ENCODE measurements around the gene SMIM28. TPM values are rescaled to one million over a fixed set of nuclear protein-coding genes. Genes with fewer than 3 reads are reported as not detected.

Gene SMIM28
- total RNA-seq, 2 donors from 2014 or later, result not detected

- Histone ChIP-seq H3K27ac (no peak overlapping the region), H3K4me1 (no peaks in the 10 kb centered on the region), H3K36me3 (peaks cover 32% of the 10 kb centered on the region), H3K9me3 (no peaks in the 10 kb centered on the region), H3K4me3 (no peak overlapping the region), H3K27me3 (no peaks in the 10 kb centered on the region)
- DNase-seq (ENCODE audit: low spot score), result no peak
- no peak for TF ChIP-seq CTCF (IDR thresholded peaks at IDR 0.05)
Measured at GRCh38 chr6:138415125-138415524, 37.4 kb downstream of the SMIM28 start.

GRCh38 chr6:138416206-138416605 is 38.5 kb downstream of the SMIM28 start:
- no peaks in the 10 kb centered on the region for H3K27me3 ChIP-seq
- DNase-seq (ENCODE audit: low spot score), result no peak
- TF ChIP-seq CTCF (IDR thresholded peaks at IDR 0.05), result no peak
- H3K9me3 ChIP-seq, result no peaks in the 10 kb centered on the region
- H3K27ac ChIP-seq, result no peak overlapping the region
- no peaks in the 10 kb centered on the region for H3K4me1 ChIP-seq
- H3K4me3 ChIP-seq, result no peak overlapping the region
- H3K36me3 ChIP-seq, result peaks cover 25% of the 10 kb centered on the region

GRCh38 chr6:138417493-138418117 is 39.9 kb downstream of the SMIM28 start:
- Histone ChIP-seq H3K9me3 (no peaks in the 10 kb centered on the region), H3K36me3 (peaks cover 12% of the 10 kb centered on the region), H3K27me3 (no peaks in the 10 kb centered on the region), H3K27ac (no peak overlapping the region), H3K4me3 (no peak overlapping the region), H3K4me1 (no peaks in the 10 kb centered on the region)
- no peak for TF ChIP-seq CTCF (IDR thresholded peaks at IDR 0.05)
- DNase-seq (ENCODE audit: low spot score), result no peak

GRCh38 chr6:138418118-138418742 is 40.5 kb downstream of the SMIM28 start:
- H3K4me1 ChIP-seq, result no peaks in the 10 kb centered on the region
- no peak overlapping the region for H3K27ac ChIP-seq
- H3K27me3 ChIP-seq, result no peaks in the 10 kb centered on the region
- no peak for TF ChIP-seq CTCF (IDR thresholded peaks at IDR 0.05)
- H3K36me3 ChIP-seq, result peaks cover 6% of the 10 kb centered on the region
- DNase-seq (ENCODE audit: low spot score), result no peak
- no peaks in the 10 kb centered on the region for H3K9me3 ChIP-seq
- H3K4me3 ChIP-seq, result no peak overlapping the region

GRCh38 chr6:138419766-138420165 is 42.1 kb downstream of the SMIM28 start:
- Histone ChIP-seq H3K27me3 (no peaks in the 10 kb centered on the region), H3K9me3 (no peaks in the 10 kb centered on the region), H3K4me3 (no peak overlapping the region), H3K27ac (no peak overlapping the region), H3K4me1 (no peaks in the 10 kb centered on the region), H3K36me3 (peaks cover 9% of the 10 kb centered on the region)
- no peak for TF ChIP-seq CTCF (IDR thresholded peaks at IDR 0.05)
- DNase-seq (ENCODE audit: low spot score), result no peak

GRCh38 chr6:138420356-138420755 is 42.7 kb downstream of the SMIM28 start:
- no peak for TF ChIP-seq CTCF (IDR thresholded peaks at IDR 0.05)
- no peak for DNase-seq (ENCODE audit: low spot score)
- Histone ChIP-seq H3K27me3 (no peaks in the 10 kb centered on the region), H3K27ac (no peak overlapping the region), H3K36me3 (peaks cover 9% of the 10 kb centered on the region), H3K4me3 (no peak overlapping the region), H3K9me3 (no peaks in the 10 kb centered on the region), H3K4me1 (no peaks in the 10 kb centered on the region)
